HL-60/S4 (cell line): ENCODE results near the gene RBM10.

Source experiments
- in situ Hi-C: fragments of 300-500 bp; cut with MboI; formaldehyde crosslinking; loops from 2 replicates; pipeline ENCODE4 v1.14.3; 2022; ENCODE audit warnings: low sequenced_read_pairs

The RBM10 gene

DNA sequence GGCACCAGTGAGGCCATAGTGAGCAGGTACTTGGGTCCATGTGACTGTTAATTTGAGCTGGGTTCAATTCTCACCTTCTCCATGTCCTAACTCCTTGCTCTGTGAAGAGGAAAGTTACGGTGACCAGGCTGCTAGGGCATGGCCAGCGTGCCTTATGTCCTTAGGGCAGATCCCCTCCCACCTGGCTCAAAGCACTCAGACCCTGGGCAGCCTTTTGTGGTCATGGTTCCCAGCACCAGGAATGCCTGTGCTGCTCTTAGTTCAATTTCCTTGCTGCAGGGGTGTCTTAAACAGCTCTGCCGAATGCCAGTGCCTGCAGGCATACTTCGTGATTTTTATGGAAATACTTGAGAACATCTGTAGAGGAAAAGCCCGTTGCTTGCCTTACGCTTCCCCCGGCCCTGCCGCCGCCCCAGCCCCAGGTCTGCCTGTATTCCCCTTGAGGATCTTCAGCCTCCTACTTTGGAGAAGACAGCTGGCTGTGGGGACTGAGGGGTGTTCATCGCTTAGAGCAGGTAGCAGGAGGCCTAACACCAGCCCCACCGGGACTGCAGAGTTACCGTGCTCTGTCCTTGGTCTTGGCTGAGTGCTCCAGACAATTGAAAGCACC is 70.4 kb downstream of the RBM10 start:
- in situ Hi-C loops, result loop anchor here (25.0 kb wide), 1 partner anchor 297 kb away; no protein-coding TSS in a partner anchor

DNA sequence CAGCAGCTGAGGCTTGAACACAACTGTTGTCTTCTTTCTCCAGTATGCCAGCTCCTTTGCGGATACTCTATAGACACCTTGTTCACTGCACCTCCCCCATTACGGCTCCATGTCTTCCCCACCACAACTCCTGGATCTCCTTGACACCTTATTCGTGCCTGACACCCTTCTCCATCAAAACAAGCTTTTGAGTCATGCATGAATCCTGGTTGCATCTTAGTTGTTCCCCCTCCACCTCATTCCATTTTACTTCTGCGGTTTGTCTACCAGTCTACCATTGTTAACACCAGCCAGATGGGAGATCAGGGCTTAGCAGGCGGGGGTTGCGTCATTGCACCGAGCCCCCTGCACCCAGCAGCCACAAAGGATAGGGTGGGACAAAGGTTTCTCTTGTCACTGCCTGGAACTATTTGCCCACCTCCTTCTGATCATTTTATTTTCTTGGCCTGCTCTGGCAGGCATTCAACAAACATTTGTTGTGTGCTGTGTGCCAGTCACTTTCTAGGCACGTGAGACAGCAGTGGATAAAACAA is 71.4 kb downstream of the RBM10 start:
- in situ Hi-C loops, result loop anchor here (25.0 kb wide), 1 partner anchor 296 kb away; no protein-coding TSS in a partner anchor

DNA sequence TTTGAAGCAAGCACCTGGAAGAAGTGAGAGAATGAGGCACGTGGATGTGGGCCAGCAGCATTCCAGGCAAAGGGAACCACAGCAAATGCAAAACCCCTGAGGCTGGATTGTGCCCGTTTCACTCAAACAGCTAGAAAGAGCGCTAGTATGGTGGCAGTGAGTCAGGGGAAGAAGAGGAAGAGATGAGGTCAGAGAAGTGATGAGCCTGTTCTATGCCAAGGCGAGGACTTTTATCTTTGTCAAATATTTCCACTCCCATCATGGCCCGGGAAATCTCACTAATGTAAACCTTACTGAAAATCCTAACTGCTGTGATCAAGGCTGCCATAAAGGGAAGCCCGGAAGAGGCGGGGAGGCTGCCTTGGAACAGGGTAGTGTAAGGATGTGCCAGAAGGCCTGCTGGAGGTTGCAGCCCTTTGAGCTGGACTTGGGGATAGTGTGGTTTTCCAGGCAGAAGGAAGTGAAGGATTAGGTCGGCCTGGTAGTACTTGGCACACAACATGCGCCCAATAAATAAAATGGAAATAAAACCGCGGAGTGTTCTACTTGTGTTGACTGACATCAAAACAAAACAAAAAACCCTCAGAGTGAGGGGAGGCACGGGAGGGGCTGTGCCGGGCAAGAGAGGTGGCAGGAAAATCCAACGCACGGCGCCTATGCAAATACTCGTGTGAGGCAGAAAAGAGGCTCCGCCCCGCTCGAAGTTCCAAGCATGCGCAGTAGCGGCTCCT is 72.3 kb downstream of the RBM10 start:
- in situ Hi-C loops, result loop anchor here (25.0 kb wide), 1 partner anchor 295 kb away; no protein-coding TSS in a partner anchor

DNA sequence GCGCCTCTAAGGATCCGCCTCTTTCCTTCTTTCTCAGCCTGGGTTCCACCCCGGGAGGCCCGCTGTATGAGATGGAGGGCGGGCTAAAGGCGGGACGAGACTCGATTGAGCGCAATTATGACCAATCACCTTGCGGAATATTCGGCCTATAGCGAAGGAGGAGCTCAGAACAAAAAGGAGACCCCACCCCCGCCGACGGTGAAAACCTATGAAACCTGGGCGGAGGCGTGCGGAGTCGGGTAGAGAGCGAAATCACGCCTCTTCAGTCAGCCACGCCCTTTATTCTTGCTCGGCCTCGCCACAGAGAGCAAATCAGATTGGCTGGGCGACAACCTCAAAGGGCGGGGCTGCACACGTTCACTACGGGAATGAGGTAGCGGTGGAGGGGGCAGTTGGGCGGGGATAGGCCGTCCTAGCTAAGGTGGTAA is 72.8 kb downstream of the RBM10 start:
- in situ Hi-C loops, result loop anchor here (25.0 kb wide), 1 partner anchor 294 kb away; no protein-coding TSS in a partner anchor

DNA sequence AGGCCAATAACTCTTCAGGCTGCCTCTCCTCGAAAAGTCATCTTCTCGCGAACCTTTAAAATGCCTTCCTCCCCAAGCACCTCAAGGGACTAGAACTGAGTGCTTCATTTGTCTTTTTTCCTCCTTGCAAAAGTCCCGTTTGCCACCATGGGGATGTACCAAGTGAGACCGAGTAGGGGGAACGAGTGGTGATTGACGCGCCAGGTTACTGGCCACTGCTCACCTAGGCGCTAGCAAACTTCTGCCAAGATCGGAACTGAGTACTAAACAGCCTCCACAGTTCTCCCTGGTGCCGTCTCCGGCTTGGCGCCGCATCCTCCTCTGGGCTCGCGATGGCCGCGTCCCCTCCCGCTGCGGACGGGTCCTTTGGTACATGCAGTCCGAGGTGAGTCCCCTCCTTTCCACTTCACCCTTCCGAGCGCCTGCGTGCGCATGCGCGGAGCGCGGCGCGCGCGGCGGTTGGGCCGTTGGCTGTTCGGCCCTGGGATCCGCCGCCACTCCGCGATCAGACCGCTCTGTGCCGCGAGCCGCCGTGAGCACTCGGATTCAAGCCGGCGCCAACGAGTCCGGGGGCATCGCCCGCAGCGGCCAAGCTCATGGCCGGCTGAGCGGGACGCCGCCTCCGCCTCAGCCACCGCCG is 73.4 kb downstream of the RBM10 start, which contains the start of gene CDK16:
CDK16 (plus strand) TSS at position 402 of the 640 bp plus-strand sequence. CDS start 4,877 bp downstream, outside the sequence.
- in situ Hi-C loops, result loop anchor here (25.0 kb wide), 1 partner anchor 294 kb away; no protein-coding TSS in a partner anchor

DNA sequence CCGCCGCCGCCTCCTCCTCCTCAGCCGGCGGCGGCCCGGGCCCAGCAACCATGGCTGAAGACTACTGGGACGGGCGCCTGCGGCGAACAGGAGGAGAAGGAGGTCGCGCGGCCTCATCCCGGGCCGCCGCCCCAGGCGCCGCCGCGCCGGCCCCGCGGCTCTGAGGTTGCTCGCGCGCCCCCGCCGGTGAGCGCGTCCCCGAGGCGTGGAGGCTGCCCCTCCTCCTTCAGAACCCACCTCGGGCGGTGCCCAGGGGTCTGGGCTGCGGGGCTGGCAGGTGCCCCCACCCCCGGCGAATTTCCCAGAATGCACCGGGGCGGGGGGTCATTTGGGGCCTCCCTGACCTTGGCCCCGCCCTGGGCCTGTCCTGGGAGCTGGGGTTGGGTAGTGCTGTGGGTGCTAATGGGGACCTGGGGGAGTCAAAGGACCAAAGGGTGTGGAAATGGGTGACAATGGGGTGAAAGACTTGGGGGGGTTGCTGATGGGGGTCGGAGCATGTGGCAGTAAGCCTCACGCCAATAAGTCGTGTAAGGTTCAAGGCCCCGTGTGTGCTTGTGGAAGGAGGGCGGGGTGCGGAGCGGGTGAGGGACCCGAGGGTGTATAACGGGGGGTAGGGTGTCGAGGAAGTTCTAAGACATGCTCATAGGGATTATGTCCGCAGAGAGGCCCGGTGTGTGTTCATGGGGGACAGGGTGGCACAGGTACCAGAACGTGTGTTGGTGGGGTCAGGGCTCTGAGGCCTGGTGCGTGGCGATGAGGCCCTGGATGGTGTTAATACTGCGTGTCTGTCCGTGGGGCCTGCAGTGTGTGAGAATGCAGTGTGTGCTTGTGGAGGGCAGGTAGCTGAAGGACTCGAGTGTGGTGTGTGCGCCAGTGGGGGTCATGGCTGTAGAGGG is 74.1 kb downstream of the RBM10 start:
- in situ Hi-C loops, result loop anchor here (25.0 kb wide), 1 partner anchor 293 kb away; no protein-coding TSS in a partner anchor

DNA sequence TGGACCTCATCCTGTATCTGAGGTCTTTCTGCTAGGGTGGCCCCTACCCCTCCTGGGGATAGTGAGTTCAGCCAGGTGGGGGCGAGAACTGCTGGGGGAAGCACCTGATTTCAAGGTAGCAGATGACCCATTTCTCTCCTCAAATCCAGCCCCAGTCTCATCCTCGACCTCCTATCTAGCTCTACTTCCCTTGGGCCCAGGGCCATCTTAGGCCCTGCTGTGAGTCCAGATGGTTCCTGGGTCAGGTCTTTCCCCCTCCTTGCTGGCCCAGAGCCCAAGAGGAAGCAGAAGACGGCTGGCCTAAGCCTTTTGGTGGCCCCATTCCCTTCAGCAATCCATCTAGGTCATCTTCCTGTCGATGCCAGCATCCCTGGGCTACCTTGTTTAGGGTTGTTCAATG is 76.7 kb downstream of the RBM10 start:
- in situ Hi-C loops, result loop anchor here (25.0 kb wide), 1 partner anchor 291 kb away; no protein-coding TSS in a partner anchor

DNA sequence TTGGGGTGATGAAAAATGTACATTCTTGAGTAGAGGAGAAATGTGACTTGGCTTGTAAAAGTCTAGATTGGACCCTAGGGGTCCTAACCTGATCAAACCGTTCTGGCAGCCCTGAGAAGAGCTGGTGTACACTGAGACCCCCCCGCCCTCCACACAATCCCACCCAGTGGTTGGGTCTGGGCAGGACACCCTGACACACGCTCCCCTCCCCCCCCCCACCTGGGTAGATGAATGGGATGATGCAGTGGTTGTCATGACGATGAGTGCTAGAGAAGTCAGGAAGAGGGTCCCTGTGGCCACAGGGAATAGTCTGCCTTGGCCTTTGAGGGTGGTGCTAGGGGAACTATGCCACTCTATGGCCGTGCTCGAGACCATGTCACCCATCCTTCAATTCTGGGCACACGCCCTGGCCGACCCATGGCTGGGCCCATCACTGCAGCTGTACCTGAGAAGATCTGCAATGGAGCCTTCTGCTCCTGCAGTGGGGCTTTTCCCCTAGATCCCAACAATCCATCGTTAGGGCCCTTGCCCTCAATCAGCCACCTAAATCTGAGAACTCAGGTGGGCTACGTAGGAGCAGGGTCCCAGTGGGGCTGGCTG is 77.8 kb downstream of the RBM10 start:
- in situ Hi-C loops, result loop anchor here (25.0 kb wide), 1 partner anchor 289 kb away; no protein-coding TSS in a partner anchor

DNA sequence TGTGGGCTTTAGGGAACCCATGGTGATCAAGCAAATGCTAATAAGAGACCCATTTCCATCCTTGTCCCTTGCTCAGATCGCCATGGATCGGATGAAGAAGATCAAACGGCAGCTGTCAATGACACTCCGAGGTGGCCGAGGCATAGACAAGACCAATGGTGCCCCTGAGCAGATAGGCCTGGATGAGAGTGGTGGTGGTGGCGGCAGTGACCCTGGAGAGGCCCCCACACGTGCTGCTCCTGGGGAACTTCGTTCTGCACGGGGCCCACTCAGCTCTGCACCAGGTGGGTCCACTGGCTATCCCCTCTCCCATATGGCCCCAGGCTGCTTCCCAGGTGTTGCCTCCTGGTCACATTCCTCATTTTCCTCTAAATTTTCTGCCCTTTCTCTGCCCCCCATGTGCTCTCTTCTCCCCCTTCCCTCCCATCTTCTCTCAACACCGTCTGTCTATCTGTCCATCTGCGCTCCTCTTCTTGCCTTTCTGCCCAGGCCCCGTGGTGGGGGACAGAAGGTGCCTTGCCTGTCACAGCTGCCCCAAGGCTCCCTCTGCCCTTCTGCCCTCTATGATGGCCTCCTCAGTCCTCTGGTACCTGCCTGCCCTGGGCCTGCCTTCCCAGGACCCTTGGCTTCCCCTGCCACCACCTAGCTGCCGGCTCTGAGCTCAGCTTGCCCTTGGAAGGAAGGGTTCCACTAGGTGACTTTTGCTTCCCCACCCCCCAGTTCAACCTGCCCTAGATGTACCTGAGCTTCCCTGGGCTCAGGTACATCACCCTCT is 78.6 kb downstream of the RBM10 start:
- in situ Hi-C loops, result loop anchor here (25.0 kb wide), 1 partner anchor 289 kb away; no protein-coding TSS in a partner anchor

DNA sequence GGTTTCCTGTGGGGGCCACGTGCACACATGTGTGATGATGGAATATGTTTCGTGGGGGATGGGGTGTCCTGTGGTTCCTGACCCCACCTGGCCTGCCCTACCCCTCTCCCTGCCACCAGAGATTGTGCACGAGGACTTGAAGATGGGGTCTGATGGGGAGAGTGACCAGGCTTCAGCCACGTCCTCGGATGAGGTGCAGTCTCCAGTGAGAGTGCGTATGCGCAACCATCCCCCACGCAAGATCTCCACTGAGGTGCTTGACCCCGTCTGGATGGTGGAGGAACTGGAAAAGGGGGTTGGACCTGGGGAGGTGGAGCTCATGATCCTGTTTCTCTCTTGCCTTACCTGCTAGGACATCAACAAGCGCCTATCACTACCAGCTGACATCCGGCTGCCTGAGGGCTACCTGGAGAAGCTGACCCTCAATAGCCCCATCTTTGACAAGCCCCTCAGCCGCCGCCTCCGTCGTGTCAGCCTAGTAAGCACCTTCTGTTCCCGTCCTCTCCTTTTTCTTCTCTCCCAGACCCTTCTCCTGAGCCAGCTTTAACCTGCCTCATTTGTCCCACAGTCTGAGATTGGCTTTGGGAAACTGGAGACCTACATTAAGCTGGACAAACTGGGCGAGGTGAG is 79.4 kb downstream of the RBM10 start:
- in situ Hi-C loops, result loop anchor here (25.0 kb wide), 1 partner anchor 288 kb away; no protein-coding TSS in a partner anchor

DNA sequence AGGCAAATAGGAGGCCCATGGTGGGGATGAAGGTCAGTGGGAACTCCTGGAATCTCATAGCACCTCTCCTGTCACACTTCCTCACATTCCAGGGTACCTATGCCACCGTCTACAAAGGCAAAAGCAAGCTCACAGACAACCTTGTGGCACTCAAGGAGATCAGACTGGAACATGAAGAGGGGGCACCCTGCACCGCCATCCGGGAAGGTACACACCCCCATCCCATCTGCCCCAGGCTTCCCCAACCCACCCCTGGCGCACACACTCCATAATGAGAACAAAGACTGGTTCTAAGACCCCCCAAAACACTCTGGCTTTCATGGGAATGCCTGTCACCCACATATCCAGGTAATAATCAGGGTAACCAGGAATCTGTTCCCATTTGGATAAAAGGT is 79.9 kb downstream of the RBM10 start:
- in situ Hi-C loops, result loop anchor here (25.0 kb wide), 1 partner anchor 287 kb away; no protein-coding TSS in a partner anchor

DNA sequence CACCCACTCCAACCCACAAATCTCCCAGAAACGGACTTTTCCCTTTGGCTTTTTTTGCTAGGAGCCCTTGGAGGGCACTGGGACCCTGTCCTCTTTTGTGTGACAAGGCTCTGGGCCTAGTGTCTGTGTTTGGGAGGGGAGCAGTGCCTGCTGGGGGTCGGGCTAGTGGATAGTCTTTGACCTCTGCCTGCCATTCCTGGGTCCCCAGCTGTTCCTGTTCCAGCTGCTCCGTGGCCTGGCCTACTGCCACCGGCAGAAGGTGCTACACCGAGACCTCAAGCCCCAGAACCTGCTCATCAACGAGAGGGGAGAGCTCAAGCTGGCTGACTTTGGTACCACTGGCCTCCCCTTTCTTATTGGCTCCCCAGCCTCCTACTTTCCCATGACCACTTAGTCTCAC is 81.0 kb downstream of the RBM10 start:
- in situ Hi-C loops, result no loop called here

DNA sequence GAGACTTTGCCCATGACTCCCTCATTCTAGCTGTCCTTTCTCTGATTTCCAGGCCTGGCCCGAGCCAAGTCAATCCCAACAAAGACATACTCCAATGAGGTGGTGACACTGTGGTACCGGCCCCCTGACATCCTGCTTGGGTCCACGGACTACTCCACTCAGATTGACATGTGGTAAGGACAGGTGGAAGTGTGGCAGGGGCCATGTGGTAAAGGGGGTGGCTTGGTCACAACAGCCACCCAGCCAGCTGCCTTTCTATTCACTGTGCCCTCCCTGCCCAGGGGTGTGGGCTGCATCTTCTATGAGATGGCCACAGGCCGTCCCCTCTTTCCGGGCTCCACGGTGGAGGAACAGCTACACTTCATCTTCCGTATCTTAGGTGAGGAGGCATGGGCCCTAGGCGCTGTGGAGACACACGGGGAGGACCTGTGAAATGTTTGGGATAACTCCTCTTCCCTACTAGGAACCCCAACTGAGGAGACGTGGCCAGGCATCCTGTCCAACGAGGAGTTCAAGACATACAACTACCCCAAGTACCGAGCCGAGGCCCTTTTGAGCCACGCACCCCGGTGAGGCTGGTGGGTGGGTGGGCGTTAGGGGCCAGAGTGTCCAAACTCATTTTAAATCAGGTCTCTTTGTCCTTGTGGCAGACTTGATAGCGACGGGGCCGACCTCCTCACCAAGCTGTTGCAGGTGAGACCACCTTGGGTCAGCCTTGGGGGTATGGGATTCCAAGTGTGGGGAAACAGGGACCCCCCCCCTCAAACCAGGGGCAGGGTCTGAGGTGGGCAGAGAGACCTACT is 81.7 kb downstream of the RBM10 start:
- in situ Hi-C loops, result no loop called here

DNA sequence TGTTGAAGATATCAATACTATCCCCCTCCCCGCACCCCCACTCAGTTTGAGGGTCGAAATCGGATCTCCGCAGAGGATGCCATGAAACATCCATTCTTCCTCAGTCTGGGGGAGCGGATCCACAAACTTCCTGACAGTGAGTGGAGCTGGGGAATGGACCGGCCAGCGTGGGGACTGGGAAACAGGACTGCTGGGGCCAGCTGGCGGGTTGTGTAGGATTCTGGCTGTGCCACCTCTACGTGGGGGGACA is 82.2 kb downstream of the RBM10 start:
- in situ Hi-C loops, result no loop called here

DNA sequence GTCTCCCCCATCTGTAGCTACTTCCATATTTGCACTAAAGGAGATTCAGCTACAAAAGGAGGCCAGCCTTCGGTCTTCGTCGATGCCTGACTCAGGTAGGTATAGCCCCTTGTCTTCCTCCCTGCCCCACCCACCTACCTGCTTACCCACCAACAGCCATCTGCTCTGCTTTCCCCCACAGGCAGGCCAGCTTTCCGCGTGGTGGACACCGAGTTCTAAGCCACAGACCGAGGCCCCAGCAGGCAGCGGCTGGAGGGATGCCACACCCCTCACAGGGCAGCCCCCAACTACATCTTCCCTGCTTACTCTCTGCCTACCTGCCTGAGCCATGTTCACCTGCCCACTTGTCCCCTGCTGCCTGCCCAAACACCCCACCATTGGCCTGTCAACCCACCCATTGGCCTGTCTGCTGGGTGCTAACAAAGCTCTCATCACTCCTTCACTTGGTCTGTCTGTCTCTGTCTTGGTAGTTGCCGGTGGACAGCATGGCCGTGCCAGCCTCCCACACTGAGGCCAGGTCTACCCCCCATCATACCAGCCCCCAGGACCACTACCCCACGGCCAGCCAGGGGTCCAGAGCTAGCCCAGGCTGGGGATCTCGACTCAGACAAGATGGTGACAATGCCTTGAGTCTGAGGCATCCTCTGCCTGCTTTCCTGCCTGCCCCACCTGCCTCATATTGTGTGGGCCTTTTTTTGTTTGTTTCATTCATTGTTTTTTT is 83.7 kb downstream of the RBM10 start:
- in situ Hi-C loops, result no loop called here

DNA sequence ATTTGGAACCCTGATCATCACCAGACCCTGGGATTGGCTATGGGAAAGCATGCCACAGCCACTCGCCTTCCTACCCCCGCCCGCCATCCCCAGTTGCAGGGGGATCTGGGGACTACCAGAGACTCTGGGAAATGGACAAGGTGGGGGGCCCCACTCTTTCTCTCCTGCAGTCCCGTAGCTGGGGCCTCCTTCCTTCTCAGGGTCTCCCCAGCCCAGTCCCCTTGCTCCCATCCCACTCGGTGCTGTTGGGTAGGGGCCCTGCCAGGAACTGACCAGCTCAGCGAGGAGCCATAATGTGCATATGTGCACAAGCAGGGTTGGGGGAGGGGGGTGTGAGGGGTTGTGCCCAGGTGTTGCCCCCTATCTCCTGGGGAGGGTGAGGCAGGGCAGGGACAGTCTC is 84.4 kb downstream of the RBM10 start:
- in situ Hi-C loops, result no loop called here
